ENCODE results near the gene RPS6KA2. TPM values are rescaled to one million over a fixed set of nuclear protein-coding genes. Genes with fewer than 3 reads are reported as not detected.

The RPS6KA2 gene
- total RNA-seq, 1 experiment from 2014 or later, result 12.3 TPM

DNA sequence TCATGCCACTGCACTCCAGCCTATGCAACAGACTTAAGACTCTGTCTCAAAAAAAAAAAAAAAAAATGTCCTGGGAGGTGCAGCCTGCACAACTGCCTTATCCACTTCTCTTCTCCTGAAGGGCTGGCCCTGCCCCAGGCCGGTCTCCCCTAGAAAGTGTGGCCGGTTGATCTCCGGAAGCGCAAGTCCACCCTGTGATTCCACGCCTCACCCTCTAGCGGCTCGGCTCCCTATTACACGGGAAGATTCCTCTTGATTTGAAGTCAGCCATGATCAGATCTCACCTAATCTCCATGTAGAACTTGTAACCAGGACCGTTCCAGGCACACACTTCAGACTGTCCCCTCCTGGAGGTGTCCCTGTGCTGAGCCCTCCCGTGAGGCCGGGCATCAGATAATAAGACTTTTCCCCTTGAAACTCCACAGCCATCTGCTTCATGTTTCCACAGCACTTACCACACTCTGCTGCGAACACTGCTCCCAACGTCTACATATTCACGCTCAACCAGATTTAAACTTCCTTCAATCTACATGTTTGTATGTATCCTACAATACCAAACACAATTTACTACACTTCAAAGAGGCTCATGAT lies 49.3 kb upstream of the RPS6KA2 start:
- Mint-ChIP-seq H3K4me1 (peaks cover 13% of the 10 kb centered on the region in 2 experiments), H3K9me3 (peaks cover 5 to 6% of the 10 kb centered on the region in 2 experiments; a peak in 4 of 5 replicates), H3K27me3 (ENCODE audit: low read depth) (no peaks in the 10 kb centered on the region; the same call in 1 of the 2 replicates), H3K4me3 (no peak overlapping the region), H3K36me3 (ENCODE audit: insufficient read depth in 1 of 3, low read depth in 3 of 3) (peaks cover 0 to 7% (median 4%) of the 10 kb centered on the region in 3 experiments; a peak in 3 of 7 replicates), H3K27ac (no peak overlapping the region)
- TF ChIP-seq, protein P1, sequence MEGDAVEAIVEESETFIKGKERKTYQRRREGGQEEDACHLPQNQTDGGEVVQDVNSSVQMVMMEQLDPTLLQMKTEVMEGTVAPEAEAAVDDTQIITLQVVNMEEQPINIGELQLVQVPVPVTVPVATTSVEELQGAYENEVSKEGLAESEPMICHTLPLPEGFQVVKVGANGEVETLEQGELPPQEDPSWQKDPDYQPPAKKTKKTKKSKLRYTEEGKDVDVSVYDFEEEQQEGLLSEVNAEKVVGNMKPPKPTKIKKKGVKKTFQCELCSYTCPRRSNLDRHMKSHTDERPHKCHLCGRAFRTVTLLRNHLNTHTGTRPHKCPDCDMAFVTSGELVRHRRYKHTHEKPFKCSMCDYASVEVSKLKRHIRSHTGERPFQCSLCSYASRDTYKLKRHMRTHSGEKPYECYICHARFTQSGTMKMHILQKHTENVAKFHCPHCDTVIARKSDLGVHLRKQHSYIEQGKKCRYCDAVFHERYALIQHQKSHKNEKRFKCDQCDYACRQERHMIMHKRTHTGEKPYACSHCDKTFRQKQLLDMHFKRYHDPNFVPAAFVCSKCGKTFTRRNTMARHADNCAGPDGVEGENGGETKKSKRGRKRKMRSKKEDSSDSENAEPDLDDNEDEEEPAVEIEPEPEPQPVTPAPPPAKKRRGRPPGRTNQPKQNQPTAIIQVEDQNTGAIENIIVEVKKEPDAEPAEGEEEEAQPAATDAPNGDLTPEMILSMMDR (conservative IDR thresholded peaks at IDR 0.05), result no peak
- Histone ChIP-seq H3K27ac (ENCODE audit: insufficient read length, low read depth, low read length) (no peak overlapping the region), H4K5ac (ENCODE audit: insufficient read length, low read depth, low read length) (no peak overlapping the region), H3K14ac (ENCODE audit: insufficient read depth, low read length) (no peak overlapping the region), H3K23me2 (ENCODE audit: insufficient read length, low read depth, low read length, poor library complexity, severe bottlenecking) (no peaks in the 10 kb centered on the region), H3K4me1 (ENCODE audit: insufficient read depth, low read length) (no peaks in the 10 kb centered on the region; the same call in 1 of the 2 replicates), H2BK12ac (ENCODE audit: insufficient read length, low read depth, low read length) (no peak overlapping the region), H3K4ac (ENCODE audit: low read depth, low read length) (no peak overlapping the region), H3K9ac (ENCODE audit: extremely low read depth, insufficient read length, low read length) (no peak overlapping the region), H4K91ac (ENCODE audit: insufficient read length, low read depth, low read length) (no peak overlapping the region), H3K9me3 (ENCODE audit: control insufficient read depth, low read depth, low read length) (no peaks in the 10 kb centered on the region), H3K79me2 (ENCODE audit: insufficient read depth, low read length) (no peaks in the 10 kb centered on the region), H2BK120ac (ENCODE audit: low read depth, low read length, poor library complexity, severe bottlenecking) (no peak overlapping the region), H2BK20ac (ENCODE audit: low read depth, low read length, poor library complexity, severe bottlenecking) (no peak overlapping the region), H2BK5ac (ENCODE audit: insufficient read length, low read length) (no peak overlapping the region), H4K20me1 (ENCODE audit: control insufficient read depth, insufficient read depth, insufficient read length) (no peaks in the 10 kb centered on the region), H3K18ac (ENCODE audit: insufficient read length, low read depth, low read length) (no peak overlapping the region), H3K56ac (ENCODE audit: insufficient read length, low read depth, low read length) (no peak overlapping the region), H2BK15ac (ENCODE audit: low read depth, low read length) (no peak overlapping the region), H2AK5ac (ENCODE audit: insufficient read length, low read length) (no peak overlapping the region), H4K8ac (replicated peaks; ENCODE audit: insufficient read length, low read depth, low read length) (no peak overlapping the region), H3T11ph (ENCODE audit: low read length) (no peak overlapping the region), H3K27me3 (ENCODE audit: insufficient read depth, low read length) (no peaks in the 10 kb centered on the region), H3K79me1 (ENCODE audit: insufficient read depth, low read depth, low read length, poor library complexity, severe bottlenecking) (no peaks in the 10 kb centered on the region), H2AFZ (ENCODE audit: low read length) (no peak overlapping the region), H3K23ac (ENCODE audit: insufficient read length, low read depth, low read length) (no peak overlapping the region), H3K4me2 (ENCODE audit: insufficient read depth, insufficient read length, low read length) (no peak overlapping the region)
- WGBS (ENCODE audit: extremely low coverage, insufficient read length, low lambda C conversion rate), result 100% methylated on average over 1 of the region's 14 CpGs
- no peak for DNase-seq
